Measurements from ENCODE around the gene OVCA2.
A peak's percentile ranks its signal among the peaks of the same experiment; 100 is the strongest.

The OVCA2 gene

GRCh38 chr17:2084766-2085647 is 43.2 kb downstream of the OVCA2 start:
- no peaks in the 10 kb centered on the region for H4K20me1 ChIP-seq (ENCODE audit: insufficient read depth, low read length)
- no peak overlapping the region for H2AFZ ChIP-seq (ENCODE audit: low read length)
- H3K9me3 ChIP-seq (ENCODE audit: low read length), result no peaks in the 10 kb centered on the region
- no peaks in the 10 kb centered on the region for H3K9me2 ChIP-seq (ENCODE audit: low read depth, low read length)
- H3F3A ChIP-seq (ENCODE audit: insufficient read depth, low read length), result no peaks in the 10 kb centered on the region
- no peak overlapping the region for H3K4me2 ChIP-seq (ENCODE audit: low read length)
- H3K4me3 ChIP-seq (ENCODE audit: low read depth, low read length, poor library complexity, severe bottlenecking), result no peak overlapping the region
- H3K4me1 ChIP-seq (ENCODE audit: insufficient read depth, low read length, severe bottlenecking), result peaks cover 38% of the 10 kb centered on the region
- H3K9ac ChIP-seq (ENCODE audit: low read length), result no peak overlapping the region
- H3K79me2 ChIP-seq (ENCODE audit: insufficient read depth, low read length), result no peaks in the 10 kb centered on the region
- no peak overlapping the region for H3K27ac ChIP-seq (ENCODE audit: low read depth, low read length, poor library complexity, severe bottlenecking)
- no peaks in the 10 kb centered on the region for H3K27me3 ChIP-seq (ENCODE audit: insufficient read depth, low read length)
- H3K36me3 ChIP-seq (ENCODE audit: insufficient read depth, low read length), result peaks cover 11% of the 10 kb centered on the region; the same call in 1 of the 2 replicates
- TF ChIP-seq EZH2 (IDR thresholded peaks at IDR 0.05; ENCODE audit: borderline replicate concordance, low read length) (no peak), CTCF (IDR thresholded peaks at IDR 0.05; ENCODE audit: low read length) (no peak)

GRCh38 chr17:2085648-2085949 is 43.8 kb downstream of the OVCA2 start:
- TF ChIP-seq CTCF (IDR thresholded peaks at IDR 0.05; ENCODE audit: low read length), result no peak
- no peak for TF ChIP-seq EZH2 (IDR thresholded peaks at IDR 0.05; ENCODE audit: borderline replicate concordance, low read length)
- Histone ChIP-seq H3K79me2 (ENCODE audit: insufficient read depth, low read length) (no peaks in the 10 kb centered on the region), H4K20me1 (ENCODE audit: insufficient read depth, low read length) (no peaks in the 10 kb centered on the region), H3K36me3 (ENCODE audit: insufficient read depth, low read length) (peaks cover 11% of the 10 kb centered on the region; the same call in 1 of the 2 replicates), H3K9me2 (ENCODE audit: low read depth, low read length) (no peaks in the 10 kb centered on the region), H3K4me2 (ENCODE audit: low read length) (no peak overlapping the region), H3K4me3 (ENCODE audit: low read depth, low read length, poor library complexity, severe bottlenecking) (no peak overlapping the region), H2AFZ (ENCODE audit: low read length) (no peak overlapping the region), H3K9ac (ENCODE audit: low read length) (no peak overlapping the region), H3K27ac (ENCODE audit: low read depth, low read length, poor library complexity, severe bottlenecking) (no peak overlapping the region), H3K4me1 (ENCODE audit: insufficient read depth, low read length, severe bottlenecking) (peaks cover 44% of the 10 kb centered on the region), H3K9me3 (ENCODE audit: low read length) (no peaks in the 10 kb centered on the region), H3K27me3 (ENCODE audit: insufficient read depth, low read length) (no peaks in the 10 kb centered on the region), H3F3A (ENCODE audit: insufficient read depth, low read length) (no peaks in the 10 kb centered on the region)

- Histone ChIP-seq H3K4me1 (ENCODE audit: insufficient read depth, low read length, severe bottlenecking) (peaks cover 51% of the 10 kb centered on the region), H3K36me3 (ENCODE audit: insufficient read depth, low read length) (peaks cover 7% of the 10 kb centered on the region; the same call in 1 of the 2 replicates), H3K9me3 (ENCODE audit: low read length) (no peaks in the 10 kb centered on the region), H3K27me3 (ENCODE audit: insufficient read depth, low read length) (no peaks in the 10 kb centered on the region), H3K4me3 (ENCODE audit: low read depth, low read length, poor library complexity, severe bottlenecking) (no peak overlapping the region), H3K27ac (ENCODE audit: low read depth, low read length, poor library complexity, severe bottlenecking) (peak overlapping the region; percentile 70), H3K79me2 (ENCODE audit: insufficient read depth, low read length) (no peaks in the 10 kb centered on the region), H3K9ac (ENCODE audit: low read length) (no peak overlapping the region), H2AFZ (ENCODE audit: low read length) (no peak overlapping the region), H4K20me1 (ENCODE audit: insufficient read depth, low read length) (no peaks in the 10 kb centered on the region), H3F3A (ENCODE audit: insufficient read depth, low read length) (no peaks in the 10 kb centered on the region), H3K4me2 (ENCODE audit: low read length) (no peak overlapping the region), H3K9me2 (ENCODE audit: low read depth, low read length) (no peaks in the 10 kb centered on the region)
- TF ChIP-seq CTCF (IDR thresholded peaks at IDR 0.05; ENCODE audit: low read length) (no peak), EZH2 (IDR thresholded peaks at IDR 0.05; ENCODE audit: borderline replicate concordance, low read length) (no peak)
Observed at GRCh38 chr17:2086306-2086705, 44.5 kb downstream of the OVCA2 start.

All from OCI-LY1 (cell line).